ELR (cell line): ENCODE results near the gene B3GNT9.

Source experiments
- DNase-seq: peaks from one replicate; pipeline ENCODE4 v3.0.0-alpha.2; 2015; ENCODE audit warnings: low read depth

Gene B3GNT9

DNA sequence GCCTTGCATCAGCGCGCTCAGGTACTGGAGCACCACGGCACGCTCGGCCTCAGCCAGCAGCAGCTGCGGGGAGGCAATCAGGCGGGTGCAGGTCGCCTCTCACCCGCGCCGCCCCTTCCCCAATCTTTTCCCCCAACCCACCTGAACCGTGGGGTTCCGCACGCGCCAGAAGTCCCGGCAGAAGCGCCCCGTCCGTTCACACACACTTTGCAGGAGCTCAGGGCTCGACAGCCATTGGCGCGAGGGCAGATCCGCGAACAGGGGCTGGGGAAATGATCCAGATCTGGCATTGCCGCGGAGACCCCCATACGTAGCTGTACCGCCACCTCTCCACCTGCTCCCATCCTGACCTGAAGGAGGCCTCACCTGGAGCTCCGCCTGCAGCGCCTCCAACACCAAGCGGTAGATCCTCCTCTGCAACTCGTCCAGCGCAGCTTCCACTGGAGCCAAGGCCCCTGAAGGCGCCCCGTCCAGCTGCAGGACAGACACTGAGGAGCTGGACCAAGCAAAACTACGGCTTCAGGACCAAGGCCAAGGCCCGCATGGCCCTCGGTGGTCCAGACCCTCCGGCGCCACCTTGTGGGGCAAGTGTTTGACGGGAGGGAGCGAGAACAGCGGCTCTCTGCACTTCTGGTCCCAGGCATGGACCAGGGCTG lies 34.3 kb upstream of the B3GNT9 start:
- DNase-seq: peak; percentile 96

DNA sequence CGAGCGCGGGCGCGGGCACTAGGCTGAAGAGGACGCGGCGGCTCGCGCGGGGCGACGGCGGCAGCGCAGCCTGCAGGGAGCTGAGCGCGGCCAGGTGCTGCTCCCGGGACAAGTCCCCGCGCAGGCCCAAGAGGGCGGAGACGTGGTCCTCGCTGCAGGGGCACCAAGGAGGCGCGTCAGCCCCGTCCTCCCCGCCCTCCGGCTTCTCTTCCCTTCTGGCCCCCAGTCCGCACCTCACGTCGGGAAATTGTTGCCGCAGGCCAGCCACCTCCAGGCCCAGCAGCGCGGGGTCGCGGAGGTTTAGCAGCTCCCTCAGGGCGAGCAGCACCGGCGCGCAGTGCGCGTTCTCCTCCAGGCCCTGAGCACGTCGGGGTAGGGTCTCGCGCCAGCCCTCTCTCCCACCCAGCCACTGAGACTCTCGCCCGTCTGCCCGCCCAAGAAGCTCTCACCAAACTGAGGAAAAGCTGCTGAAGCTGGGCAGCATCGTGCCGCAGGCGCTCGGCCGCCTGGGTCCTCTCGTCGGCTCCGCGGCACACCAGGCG lies 33.7 kb upstream of the B3GNT9 start:
- DNase-seq: peak; percentile 30

DNA sequence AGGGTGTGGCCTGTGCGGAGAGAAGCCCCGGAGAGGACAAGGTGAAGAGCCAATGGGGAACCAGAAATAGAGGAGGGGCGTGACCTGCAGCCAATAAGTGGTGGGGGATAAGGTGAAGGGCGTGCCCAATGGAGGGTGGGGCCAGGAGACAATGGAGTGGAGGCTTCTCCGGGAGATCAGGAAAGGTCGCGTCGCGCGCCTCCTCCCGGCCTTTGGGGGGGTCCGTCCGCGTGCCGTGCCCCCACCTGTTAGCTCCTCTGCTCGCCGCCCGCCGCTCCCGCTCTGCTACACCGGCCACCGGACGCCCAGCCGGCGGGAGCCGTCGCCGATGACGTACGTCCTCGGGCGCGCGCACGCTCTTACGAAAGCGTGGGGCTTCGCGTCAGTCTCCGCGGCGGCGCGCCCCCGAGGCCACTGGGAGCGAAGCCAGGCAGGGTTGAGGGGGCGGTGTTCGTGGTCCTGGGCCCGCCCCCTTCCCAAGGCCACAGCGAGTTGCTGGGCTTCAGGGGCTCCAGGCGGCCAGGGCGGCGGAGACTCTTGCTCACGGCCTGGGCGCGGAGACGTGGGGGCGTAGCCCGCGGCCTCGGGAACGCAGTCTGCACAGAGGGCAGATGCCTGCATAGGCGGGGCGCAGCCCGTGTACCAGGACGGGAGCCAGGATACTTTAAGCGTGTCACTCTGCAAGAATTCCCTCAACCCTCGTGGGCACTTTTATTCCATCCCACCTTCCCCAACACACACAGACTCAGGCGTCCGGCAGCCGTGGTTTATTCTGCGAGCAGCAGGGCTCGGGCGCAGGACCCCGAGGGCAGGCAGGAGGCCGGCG lies 33.0 kb upstream of the B3GNT9 start, which contains the start of gene MATCAP1:
Gene MATCAP1 (minus strand): TSS at position 337 of the 826 bp plus-strand sequence. CDS start 3,353 bp downstream, outside the sequence.
- DNase-seq: peak; percentile 99

DNA sequence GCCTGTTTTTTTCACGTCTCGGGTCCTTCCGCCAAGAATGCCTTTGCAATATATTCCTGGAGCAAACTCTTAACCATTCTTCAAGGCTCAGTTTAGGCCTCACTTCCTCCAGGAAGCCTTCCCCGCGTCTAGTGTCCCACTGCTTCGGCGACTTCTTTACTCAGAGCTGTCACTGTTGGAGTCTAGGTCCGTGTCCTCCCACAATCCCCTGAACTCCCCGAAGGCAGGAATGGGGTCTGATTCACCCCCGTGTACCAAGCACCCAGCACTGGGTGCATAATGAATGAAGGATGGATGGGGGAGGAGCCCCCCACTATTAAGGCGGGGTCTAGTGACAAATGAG lies 32.5 kb upstream of the B3GNT9 start:
- DNase-seq: no peak

DNA sequence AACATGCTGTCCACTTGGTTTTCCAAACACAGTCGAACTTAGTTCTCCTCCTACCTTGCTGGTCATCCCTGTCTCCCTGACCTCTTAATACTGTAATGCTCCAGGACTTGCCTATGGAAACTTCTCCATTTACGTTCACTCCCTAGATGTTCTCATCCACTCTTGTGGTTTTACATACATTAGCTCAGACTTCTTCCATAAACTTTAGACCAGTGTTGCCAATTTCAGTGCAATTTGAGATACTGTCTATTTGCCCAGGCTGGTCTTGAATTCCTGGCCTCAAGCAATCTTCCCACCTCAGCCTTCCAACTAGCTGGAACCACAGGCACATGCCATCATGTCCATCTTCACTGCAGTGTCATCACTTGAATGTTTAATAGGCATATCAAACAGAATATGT lies 31.5 kb upstream of the B3GNT9 start:
- no peak for DNase-seq

DNA sequence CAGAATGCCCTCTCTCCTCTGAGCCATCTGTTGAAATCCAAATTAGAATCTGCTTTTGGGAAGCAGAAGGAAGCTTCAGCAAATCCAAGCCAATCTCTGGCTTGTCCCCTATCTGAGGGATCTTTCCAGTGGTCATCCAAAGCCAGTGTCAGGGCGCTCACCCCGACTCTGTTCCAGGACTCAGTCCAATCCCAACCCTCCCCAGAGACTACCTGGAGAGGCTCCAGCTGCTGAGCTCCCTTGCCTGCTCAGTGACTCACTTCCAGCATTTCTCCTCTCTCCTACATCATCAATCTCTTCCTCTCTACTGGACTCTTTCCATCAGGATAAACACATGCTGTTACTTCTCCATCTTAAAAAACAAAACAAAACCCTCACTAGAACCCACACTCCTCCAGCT lies 30.5 kb upstream of the B3GNT9 start:
- peak; percentile 77 for DNase-seq

DNA sequence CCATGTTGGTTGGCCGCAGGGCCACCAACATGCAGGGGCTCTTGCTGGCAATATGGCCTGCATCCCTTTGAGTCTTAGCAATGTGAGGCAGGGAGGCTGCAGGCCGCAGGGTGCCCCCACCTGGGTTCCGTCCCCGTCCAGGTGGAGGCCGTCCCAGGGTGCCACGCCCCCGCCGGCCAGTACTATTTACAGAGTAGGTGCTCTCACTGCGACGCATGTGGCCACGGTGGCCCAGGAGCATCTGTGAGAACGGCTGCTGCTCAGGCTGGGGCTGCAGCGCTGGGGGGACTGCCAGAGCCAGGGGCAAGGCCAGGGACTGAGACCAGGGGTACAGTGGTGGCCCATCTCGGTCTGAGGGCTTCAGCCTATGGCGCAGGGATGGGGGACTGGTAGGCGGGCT lies 29.4 kb upstream of the B3GNT9 start:
- DNase-seq: no peak

DNA sequence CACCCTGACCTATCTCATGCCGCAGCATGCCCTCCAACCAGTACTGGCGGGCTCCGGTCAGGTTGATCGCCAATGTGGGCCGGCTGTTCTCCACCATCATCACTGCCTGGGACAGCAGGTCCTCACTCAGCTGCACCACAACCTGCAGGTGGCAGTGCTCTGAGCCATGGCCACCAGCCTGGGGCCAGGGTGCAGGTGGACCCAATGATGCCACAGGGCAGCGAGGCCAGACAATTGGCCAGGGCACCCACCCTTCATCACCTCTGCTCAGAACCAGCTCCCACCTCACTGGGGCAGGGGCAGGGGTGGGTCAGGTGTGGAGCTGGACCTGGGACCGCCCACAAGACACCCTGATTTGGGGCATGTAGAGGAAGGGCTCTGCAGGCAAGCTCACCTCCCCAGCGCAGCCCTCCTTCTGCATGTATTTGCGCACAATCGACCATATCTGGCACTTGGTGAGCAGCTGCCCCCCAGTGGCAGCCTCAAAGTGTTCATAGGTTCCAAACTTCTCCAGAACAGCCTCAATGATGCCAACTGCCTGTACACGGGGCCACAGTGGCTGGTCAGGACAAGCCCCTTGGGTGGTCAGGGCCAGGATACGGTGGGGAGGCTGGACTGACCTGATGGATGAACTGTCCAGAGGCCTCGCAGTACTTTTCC lies 28.8 kb upstream of the B3GNT9 start:
- DNase-seq: peak; percentile 36

DNA sequence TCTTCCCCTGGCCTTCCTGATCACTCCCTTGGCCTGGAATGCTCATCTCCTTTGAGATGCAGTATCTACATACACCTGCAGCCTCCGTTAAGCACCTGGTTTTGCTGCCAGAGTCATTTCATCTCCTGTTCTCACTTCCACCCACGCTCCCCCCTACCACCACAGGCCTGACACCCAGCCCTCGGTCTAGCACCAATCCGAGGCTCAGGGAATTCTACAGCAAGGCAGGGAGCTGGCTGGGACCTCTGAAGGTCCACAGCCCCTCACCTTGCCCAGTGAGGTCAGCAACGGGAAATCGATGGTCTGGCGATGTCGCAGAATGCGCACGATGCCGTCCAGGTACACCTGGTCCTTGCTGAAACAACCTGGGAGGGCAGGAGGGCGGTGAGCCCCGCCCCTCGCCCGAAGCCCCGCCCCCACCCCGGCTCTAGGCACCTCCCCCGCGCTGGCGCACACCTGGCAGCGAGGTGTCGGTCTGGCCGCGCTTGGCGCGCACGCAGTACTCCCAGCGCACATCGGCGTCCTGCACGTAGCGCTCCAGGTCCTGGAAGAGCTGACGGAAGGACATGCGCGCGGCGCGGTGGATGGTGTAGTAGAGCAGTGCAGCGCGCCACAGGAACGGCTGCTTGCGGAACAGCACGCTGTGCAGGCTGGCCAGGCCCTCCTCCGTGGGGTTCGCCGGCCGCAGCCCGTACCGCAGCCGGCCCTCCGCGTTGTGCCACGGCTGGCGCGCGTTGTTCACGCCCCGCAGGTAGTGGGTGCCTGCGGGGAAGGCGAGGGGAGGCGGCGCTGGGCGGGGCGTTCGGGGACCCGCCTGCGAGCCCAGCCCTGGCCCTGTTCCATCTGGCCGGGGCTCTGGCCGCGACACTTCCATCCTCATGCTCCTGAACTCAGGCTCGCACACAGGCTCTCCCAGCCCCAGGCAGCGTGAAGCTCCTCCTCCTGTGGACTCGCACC lies 27.2 kb upstream of the B3GNT9 start:
- DNase-seq: peak; percentile 34

DNA sequence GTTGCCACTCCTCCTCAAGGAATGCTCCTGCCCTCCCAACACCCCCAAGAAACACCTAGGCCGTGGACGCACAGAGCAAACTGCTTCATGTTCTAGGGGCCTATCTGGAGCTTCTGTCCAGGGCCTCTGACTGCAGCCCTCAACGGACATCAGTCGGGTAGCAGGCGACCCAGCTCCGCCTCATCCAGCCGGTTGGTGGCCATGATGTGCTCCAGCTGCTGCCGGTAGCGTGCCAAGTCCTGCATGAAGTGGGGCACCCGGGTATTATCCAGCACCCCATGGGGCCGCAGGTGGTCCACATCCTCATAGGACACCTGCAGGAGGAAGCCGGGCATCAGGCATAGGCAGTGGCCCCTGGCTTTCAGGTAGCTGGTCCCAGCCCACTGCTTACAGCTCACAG lies 25.9 kb upstream of the B3GNT9 start:
- DNase-seq: no peak

DNA sequence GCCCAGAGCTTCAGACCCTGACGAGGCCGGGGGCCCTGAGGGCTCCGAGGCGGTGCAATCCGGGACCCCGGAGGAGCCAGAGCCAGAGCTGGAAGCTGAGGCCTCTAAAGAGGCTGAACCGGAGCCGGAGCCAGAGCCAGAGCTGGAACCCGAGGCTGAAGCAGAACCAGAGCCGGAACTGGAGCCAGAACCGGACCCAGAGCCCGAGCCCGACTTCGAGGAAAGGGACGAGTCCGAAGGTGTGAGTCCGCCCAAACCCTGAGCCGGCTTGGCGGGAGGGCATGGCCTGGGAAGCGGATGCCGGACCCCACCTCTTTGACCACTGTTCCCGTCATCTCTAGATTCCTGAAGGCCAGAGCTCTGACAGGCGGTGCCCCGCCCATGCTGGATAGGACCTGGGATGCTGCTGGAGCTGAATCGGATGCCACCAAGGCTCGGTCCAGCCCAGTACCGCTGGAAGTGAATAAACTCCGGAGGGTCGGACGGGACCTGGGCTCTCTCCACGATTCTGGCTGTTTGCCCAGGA lies 24.0 kb upstream of the B3GNT9 start:
- DNase-seq: no peak

DNA sequence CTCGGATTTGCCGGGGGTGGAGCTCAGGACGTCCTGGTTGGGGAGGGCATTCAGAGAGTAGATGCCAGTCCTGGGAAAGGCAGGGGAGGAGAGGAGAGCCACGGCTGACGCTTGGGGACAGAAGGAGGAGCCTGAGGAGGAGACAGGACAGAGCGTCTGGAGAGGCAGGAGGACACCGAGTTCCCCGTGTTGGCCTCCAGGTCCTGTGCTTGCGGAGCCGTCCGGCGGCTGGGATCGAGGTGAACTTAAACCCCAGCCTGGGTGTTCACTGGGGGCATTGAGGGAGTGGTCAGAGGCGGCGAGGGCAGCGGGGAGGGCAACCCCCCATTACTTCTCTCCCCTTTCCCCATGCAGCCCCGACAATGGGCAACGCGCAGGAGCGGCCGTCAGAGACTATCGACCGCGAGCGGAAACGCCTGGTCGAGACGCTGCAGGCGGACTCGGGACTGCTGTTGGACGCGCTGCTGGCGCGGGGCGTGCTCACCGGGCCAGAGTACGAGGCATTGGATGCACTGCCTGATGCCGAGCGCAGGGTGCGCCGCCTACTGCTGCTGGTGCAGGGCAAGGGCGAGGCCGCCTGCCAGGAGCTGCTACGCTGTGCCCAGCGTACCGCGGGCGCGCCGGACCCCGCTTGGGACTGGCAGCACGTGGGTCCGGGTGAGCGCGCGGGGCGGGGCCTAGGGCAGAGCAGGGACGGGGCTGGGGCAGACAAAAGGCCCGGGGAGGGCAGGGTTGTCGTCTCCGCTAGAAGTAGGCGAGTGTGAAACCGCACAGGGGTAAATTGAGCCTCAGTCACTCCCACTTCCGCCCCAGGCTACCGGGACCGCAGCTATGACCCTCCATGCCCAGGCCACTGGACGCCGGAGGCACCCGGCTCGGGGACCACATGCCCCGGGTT lies 23.3 kb upstream of the B3GNT9 start:
- DNase-seq: peak; percentile 91

DNA sequence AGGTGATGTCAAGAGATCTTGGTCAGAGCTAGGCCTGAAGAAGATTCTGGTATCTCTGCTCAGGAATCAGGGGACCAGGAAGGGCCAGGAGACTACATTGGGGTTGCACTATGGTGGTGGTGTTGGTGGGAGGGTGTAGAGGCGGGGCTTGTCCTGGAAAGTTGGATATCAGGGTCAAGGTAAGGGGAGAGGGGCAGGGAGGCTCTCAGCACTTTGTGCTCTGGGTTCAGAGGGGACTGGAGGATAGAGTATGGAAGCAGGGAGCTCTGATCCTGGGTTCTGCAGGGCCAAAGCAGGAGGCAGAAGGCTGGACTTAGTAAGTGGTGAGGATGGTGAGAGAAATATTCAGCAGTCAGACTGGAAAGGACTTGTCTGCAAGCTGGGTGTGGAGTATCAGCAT lies 22.5 kb upstream of the B3GNT9 start:
- no peak for DNase-seq

DNA sequence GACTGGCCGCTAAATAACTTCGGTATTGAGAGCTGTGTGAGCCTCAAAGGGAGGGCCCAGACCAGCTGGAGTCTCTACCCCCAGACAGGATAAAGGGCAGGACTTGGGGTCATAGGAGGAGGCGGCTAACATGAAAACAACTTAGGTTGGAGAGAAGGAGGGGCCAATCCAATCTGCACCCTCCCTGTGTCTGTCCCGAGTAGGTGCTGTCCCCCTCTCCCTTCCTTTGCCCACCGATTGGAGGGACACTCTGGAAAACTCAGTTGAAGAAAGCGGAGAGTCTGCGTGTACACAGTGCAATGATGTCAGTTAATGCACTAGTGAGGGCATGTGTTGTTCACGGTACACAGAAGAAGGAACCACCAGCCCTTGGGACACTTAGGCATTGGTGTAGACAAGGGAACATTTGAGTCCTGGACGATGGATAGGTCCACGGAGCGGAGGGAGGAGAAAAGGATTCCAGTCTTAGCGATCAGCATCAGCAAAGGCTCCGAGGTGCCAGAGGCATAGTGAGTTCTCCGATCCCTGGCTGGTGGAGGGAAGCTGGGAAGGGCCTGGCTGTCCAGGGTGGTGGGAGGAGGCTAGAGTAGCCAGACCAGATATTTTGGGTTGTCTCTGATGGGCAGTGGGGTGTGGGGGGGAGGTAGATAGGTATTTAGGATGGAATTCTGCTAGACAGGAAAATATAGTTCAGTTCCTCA lies 20.3 kb upstream of the B3GNT9 start:
- DNase-seq: no peak

DNA sequence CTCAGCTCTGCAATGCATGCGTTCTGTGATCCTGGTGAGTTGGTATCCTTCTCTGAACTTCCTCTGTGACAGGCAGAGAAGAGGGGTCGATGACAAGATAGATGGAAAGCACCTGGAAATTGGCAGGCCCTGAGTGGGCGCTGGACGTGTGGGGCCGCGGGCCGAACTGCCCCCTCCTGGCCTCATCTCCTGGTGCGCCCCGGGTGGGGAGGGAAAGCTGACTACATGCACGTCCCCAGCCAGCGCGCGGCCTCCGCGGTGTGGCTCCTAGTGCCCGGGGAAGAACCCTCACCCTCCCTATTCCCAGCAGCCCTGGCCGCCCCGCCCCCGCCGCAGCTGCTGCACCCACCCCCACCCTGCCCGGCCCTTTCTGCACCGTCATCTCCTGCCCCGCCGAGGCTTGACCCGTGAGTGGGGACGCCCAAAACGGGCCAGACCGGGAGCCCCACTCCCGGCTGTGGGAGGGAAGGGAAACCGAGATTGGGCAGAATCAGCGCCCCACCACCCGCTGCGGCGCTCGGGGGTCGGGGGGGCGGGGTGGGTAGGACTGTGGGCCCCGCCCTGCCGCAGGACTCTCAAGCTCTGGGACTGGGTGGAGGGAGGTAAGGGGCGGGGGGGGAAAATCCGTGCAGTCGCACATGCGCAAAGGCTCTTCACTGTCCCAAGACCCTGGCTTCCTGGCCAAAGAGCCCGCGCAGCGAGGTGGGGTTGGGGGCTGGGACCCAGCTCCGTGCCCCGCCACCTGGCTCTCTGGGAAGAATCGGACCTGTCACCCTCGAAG lies 19.6 kb upstream of the B3GNT9 start, which contains the start of gene NOL3:
Gene NOL3 (plus strand): TSS at position 371 of the 781 bp plus-strand sequence.
- peak; percentile 77 for DNase-seq

DNA sequence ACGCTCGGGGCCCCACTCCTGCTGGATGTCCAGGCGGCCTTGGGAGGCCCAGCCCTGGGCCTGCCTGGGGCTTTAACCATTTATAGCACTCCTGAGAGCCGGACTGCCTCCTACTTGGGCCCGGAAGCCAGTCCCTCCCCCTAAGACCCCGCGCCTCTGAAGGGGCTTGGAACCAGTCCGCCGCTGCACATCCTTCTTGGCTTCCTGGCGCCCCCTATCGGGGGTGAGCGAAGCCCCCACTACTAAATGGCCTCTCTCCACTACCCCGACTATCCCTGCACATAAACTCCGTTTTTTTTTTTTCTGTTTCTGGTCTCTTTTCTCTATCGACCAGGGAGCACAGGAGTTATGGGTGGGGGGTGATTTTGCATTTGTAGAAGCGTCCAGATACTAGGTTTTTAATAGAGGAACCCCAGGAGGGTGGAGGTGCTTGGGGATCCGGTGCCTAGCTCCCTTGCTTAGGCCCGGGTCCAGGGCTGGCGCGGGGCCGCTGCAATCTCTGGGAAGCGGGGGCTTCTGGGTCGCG lies 18.9 kb upstream of the B3GNT9 start:
- peak; percentile 51 for DNase-seq

DNA sequence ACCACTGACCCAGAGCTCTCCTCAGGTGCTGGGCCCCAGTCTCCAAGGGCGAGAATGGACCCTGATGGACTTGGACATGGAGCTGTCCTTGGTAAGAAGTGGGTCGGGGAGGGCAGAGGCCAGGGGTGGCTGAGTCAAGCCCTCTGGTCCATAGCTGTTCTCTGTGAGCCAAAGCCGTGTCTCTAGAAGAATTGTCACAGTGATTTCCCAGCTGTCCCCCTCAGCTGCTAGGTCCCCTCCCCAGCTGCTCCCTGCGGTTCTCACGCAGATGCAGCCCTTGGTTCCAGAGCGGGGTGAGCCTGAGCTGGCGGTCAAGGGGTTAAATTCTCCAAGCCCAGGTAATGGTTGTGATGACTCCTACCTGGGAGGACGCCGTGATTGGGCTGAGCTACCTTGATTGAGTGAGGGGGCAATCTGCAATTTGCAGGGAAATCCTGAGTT lies 18.2 kb upstream of the B3GNT9 start:
- DNase-seq: no peak

DNA sequence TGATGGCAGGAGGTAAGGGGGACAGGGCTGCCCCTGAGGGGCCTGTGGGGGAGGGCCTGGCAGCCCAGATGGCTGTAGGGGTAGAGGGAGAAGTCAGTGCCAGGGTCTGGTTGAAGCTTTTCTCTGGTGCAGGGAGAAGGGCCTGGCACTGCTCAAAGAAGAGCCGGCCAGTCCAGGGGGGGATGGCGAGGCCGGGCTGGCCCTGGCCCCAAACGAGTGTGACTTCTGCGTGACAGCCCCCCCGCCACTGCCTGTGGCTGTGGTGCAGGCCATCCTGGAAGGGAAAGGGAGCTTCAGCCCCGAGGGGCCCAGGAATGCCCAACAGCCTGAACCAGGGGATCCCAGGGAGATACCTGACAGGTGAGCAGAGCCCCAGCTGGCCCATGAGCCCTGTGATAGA lies 16.8 kb upstream of the B3GNT9 start:
- no peak for DNase-seq
